Measurements from ENCODE around the gene PSMB7. TPM values are rescaled to one million over a fixed set of nuclear protein-coding genes. Genes with fewer than 3 reads are reported as not detected.

PSMB7 gene
- total RNA-seq, 4 donors from 2014 or later: 74.7 to 181 (median 100) TPM

DNA sequence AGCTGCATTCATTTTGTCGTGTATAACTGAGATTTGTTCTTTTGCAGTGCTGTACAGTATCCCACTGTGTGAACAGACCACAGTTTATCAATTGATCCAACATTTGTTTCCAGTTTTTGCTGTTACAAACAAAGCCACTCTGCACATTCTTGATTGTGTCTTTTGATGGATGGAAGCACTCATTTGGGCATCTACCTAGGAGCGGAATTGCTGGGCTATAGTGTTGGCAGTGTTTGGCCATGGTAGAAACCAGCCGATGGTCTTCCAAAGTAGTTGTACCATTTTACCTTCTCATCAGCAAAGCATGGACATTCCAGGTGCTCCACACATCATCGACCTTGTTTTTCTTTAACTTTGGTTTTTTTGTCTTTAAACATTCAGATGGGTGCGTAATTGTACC lies 77.7 kb downstream of the PSMB7 start:
- TF ChIP-seq POLR2A (IDR thresholded peaks at IDR 0.05) (no peak), EP300 (IDR thresholded peaks at IDR 0.05) (no peak), CTCF (IDR thresholded peaks at IDR 0.05) (no peak)
- Histone ChIP-seq H3K27me3 (no peaks in the 10 kb centered on the region), H3K4me1 (peaks cover 0 to 9% (median 7%) of the 10 kb centered on the region in 4 donors), H3K4me3 (no peak overlapping the region), H3K36me3 (peaks cover 0 to 88% (median 0%) of the 10 kb centered on the region in 3 donors), H3K9me3 (peaks cover 0 to 13% (median 0%) of the 10 kb centered on the region in 4 donors), H3K27ac (no peak overlapping the region)
- DNase-seq (ENCODE audit: low spot score in 2 of 2): no peak
- 94% methylated on average over 5 of the region's 5 CpGs for WGBS, 2 donors

GRCh38 chr9:124335320-124335707 lies 79.9 kb downstream of the PSMB7 start:
- Histone ChIP-seq H3K4me1 (no peaks in the 10 kb centered on the region), H3K4me3 (no peak overlapping the region), H3K9me3 (peaks cover 0 to 13% (median 0%) of the 10 kb centered on the region in 4 donors), H3K36me3 (peaks cover 0 to 93% (median 0%) of the 10 kb centered on the region in 3 donors), H3K27me3 (no peaks in the 10 kb centered on the region), H3K27ac (peak overlapping the region in 1 of 4 donors; percentile 43)
- WGBS, 2 donors: 74 to 77% methylated on average over 14 of the region's 14 CpGs
- DNase-seq (ENCODE audit: low spot score in 2 of 2): no peak
- no peak for TF ChIP-seq CTCF (IDR thresholded peaks at IDR 0.05)
- no peak for TF ChIP-seq EP300 (IDR thresholded peaks at IDR 0.05)
- no peak for TF ChIP-seq POLR2A (IDR thresholded peaks at IDR 0.05)

DNA sequence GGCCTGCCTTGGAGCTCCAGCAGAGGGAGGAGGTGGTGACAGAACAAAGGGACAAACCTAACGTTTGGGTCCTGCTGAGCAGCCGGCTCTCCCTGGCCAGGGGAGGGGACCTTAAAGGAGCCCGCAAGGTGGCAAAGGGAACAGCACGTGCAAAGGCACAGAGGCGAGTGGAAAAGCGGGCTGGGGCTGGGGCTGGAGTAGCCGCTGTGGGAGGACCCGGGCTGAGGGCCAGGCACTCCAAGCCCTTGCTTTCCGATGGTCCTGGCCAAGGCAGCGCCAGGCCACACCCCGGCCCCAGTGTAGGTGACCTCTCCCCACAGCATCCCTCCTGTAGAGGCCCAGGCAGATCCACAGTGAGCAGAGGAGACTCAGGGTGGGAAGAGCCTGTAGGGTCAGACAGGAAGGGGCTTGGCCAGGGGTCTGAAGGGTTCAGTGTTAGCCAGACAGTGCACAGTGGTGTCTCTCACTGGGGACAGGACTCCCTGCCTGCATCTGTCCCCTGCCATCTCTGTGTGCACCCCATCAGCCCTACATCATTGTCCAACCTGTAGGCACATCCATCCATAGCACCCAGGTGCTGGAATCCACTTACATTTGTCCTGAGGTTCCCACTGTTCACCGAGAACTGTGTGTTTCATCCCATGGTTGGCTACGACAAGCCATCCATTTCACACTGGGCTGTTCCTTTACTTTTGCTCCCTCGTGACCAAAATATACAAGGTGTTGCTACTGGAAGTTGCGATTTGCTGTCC lies 80.5 kb downstream of the PSMB7 start:
- WGBS, 2 donors: 75 to 81% methylated on average over 15 of the region's 15 CpGs
- H3K27ac ChIP-seq: peak overlapping the region in 1 of 4 donors; percentile 56

GRCh38 chr9:124333203-124333579 lies 82.1 kb downstream of the PSMB7 start:
- Histone ChIP-seq H3K4me1 (no peaks in the 10 kb centered on the region), H3K36me3 (peaks cover 0 to 96% (median 2%) of the 10 kb centered on the region in 3 donors), H3K4me3 (no peak overlapping the region), H3K27me3 (no peaks in the 10 kb centered on the region), H3K9me3 (peaks cover 0 to 13% (median 0%) of the 10 kb centered on the region in 4 donors), H3K27ac (no peak overlapping the region)
- DNase-seq (ENCODE audit: low spot score in 2 of 2): no peak
- TF ChIP-seq POLR2A (IDR thresholded peaks at IDR 0.05): no peak
- TF ChIP-seq CTCF (IDR thresholded peaks at IDR 0.05): no peak
- TF ChIP-seq EP300 (IDR thresholded peaks at IDR 0.05): no peak
- WGBS, 2 donors: 87 to 91% methylated on average over 7 of the region's 7 CpGs

More for the DNA sequence above, 80.5 kb downstream of the PSMB7 start:
- Histone ChIP-seq H3K36me3 (peaks cover 0 to 93% (median under 1%) of the 10 kb centered on the region in 3 donors), H3K4me1 (no peaks in the 10 kb centered on the region), H3K27me3 (no peaks in the 10 kb centered on the region), H3K9me3 (peaks cover 0 to 13% (median 0%) of the 10 kb centered on the region in 4 donors), H3K4me3 (no peak overlapping the region)
- DNase-seq (ENCODE audit: low spot score in 2 of 2): no peak
- no peak for TF ChIP-seq POLR2A (IDR thresholded peaks at IDR 0.05)
- no peak for TF ChIP-seq CTCF (IDR thresholded peaks at IDR 0.05)
- no peak for TF ChIP-seq EP300 (IDR thresholded peaks at IDR 0.05)
